Choroid plexus epithelial cell (primary cell): Measurements from ENCODE around the gene STK40.
A peak's percentile ranks its signal among the peaks of the same experiment; 100 is the strongest.

Experiments
- DNase-seq: peaks from one replicate; pipeline ENCODE4 v3.0.0-alpha.2; 2010; ENCODE audit warnings: low read depth
- H3K4me3 ChIP-seq: 2 replicates; pipeline ENCODE4 v1.5.1; 2011; ENCODE audit warnings: low read depth, mild to moderate bottlenecking, control low read depth, low read length, moderate library complexity
- CTCF ChIP-seq: conservative IDR thresholded peaks from 2 replicates; pipeline ENCODE4 v1.5.1; 2011; ENCODE audit warnings: low read depth, mild to moderate bottlenecking, control low read depth, inconsistent platforms, low read length, moderate library complexity

STK40 gene

GRCh38 chr1:36398370-36398977 is 12.8 kb upstream of the STK40 start:
- TF ChIP-seq CTCF = no peak
- H3K4me3 ChIP-seq = no peak overlapping the region
- DNase-seq = no peak

GRCh38 chr1:36397378-36398230 is 11.9 kb upstream of the STK40 start, which contains the start of gene LSM10:
LSM10 (minus strand) TSS chr1:36397908; CDS start chr1:36394129, 3,779 bp downstream.
- DNase-seq = peak; percentile 94
- H3K4me3 ChIP-seq = peak within 1 kb of the TSS; percentile 98
- peak; percentile 1 for TF ChIP-seq CTCF

- TF ChIP-seq CTCF = no peak
- peak overlapping the region; percentile 98 for H3K4me3 ChIP-seq
- DNase-seq = no peak
Measured at GRCh38 chr1:36397083-36397377, 11.3 kb upstream of the STK40 start.

- no peak for TF ChIP-seq CTCF
- no peak for DNase-seq
- H3K4me3 ChIP-seq = no peak overlapping the region
Measured at GRCh38 chr1:36396359-36396758, 10.6 kb upstream of the STK40 start.

- DNase-seq = no peak
- H3K4me3 ChIP-seq = no peak overlapping the region
- TF ChIP-seq CTCF = no peak
Measured at GRCh38 chr1:36393686-36394085, 8.0 kb upstream of the STK40 start.

- no peak for TF ChIP-seq CTCF
Measured at GRCh38 chr1:36392836-36393235, 7.1 kb upstream of the STK40 start.

GRCh38 chr1:36391271-36391670 is 5.5 kb upstream of the STK40 start:
- no peak overlapping the region for H3K4me3 ChIP-seq
- no peak for TF ChIP-seq CTCF
- no peak for DNase-seq

More at GRCh38 chr1:36392836-36393235, 7.1 kb upstream of the STK40 start:
- H3K4me3 ChIP-seq = no peak overlapping the region
- DNase-seq = no peak
